ENCODE measurements around the gene CDH3. TPM values are rescaled to one million over a fixed set of nuclear protein-coding genes. Genes with fewer than 3 reads are reported as not detected.

Gene CDH3
- total RNA-seq, 1 donor from 2014 or later = 16.3 TPM

DNA sequence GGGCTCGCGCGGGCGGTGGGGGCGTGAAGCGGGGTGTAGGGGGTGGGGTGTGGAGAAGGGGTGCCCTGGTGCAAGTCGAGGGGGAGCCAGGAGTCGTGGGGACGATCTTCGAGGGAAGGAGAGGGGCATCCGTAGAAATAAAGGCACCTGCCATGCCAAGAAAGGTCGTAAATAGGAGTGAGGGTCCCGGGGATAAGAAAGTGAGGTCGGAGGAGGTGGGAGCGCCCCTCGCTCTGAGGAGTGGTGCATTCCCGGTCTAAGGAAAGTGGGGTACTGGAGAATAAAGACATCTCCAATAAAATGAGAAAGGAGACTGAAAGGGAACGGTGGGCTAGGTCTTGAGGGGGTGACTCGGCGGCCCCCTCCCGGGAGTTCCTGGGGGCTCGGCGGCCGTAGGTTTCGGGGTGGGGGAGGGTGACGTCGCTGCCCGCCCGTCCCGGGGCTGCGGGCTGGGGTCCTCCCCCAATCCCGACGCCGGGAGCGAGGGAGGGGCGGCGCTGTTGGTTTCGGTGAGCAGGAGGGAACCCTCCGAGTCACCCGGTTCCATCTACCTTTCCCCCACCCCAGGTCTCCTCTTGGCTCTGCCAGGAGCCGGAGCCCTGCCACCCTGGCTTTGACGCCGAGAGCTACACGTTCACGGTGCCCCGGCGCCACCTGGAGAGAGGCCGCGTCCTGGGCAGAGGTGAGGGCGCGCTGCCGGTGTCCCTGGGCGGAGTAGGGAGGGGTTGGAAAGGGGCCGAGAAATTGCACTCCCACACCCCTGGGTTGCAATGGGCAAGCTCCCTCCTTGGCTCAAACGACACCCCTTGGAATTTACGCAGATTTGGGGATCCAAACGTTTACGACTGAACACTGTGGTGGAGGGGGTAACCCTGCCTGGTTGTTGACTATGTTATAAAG, 92.9 kb downstream of the CDH3 start:
- no peak for DNase-seq

DNA sequence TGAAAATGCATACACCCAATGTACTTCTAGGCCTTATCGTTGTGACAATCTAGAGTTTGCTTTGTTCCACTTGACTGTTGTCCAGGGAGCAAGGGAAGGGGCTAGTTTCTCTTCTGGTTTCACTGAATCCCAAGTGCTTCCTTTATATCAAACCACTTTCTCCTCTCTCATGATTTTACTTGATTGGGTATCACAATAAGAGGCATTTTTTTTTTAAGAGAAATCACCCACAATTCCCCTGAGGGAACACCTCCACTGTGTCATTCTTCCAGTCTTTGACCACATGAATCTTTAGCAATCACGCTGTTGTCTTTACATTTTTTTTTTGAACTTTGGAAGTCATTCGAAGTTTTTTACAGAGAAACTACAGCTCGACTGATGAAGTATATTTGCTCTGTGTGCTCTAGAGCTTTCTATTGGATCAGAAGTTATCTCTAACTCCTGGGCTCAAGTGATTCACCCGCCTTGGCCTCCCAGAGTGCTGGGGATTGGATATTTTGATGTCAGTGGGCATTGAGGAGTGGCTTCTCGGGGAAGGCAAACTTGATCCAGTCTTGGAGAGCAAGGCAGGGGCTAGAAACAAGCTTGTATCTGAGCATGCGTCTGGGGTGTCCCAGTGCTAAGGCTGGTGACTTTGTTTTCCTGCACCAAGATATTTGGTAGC, 95.0 kb downstream of the CDH3 start:
- DNase-seq = no peak

DNA sequence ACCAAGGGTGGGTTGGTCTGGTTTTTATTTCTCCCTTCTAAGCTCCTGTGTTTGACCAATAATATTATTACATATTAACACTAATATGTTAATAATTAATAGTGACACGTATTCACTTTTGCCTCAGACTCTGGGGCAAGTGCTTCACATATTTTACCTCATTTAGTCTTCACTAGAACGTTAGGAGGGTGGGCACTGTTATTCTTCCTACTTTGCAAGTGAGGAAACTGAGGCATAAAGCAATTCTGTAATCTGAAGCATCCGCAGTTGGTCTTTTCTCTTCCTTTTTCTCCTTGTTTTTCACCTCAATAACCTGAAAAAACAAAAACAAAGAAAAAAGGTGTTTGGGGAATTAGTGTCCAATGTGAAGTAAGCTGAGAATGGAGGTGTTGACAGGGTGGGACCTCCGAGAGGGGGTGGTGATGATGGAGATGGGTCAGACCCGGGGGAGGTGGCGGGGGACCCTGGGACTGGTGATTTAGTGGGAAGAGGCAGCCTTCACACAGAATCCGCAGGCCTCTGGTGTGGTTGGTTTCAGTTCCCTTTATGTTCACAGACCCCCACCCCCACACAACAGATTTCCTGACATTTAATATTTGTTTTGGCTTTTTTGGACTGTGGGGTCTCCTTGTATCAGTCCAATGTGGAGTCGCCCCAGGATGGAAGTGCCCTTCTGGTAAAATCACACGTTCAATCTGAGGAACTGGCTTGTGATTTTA, 95.7 kb downstream of the CDH3 start:
- DNase-seq = no peak

DNA sequence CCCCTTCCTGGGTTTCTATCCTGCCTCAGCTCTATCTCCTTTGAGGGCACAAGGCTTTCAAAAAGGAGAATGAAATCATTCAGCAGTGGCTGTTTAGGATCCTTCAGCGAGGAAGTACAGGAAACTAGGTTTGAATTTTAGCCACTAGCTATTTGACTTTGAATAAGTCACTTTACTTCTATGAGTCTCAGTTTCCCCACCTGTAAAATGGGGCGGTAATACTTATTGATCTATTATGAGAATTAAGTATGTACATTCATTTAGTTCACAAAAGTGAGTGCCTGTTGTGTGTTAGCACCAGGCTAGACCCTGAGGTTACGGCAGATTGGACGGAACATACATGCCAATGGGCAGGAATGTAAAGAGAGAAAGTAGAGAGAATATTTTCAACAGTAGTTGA, 98.6 kb downstream of the CDH3 start:
- no peak for DNase-seq

DNA sequence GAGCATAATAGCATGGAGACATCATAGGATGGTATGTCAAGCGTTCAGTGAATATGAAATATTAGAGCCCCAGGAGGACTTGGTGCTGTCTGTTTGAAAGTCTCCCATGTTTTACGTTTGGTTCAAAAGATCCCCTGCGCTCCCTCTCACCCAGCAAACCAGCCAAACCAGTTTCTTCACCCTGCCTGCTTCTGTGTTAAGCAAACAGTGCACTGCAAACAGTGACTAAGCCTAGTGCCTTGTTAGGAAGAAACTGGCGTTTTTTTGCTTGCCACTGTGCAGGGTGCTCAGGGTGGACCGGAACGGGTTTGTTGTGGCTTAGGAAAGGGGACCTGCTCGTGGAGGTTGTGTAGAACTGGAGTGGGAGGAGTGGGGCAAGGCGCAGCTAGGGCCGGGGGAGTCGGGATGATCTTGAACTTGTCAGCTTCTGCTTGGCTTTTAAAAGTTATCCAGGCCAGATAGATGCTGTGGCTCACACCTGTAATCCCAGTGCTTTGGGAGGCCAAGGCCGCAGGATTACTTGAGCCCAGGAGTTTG, 99.7 kb downstream of the CDH3 start:
- DNase-seq = peak; percentile 71

DNA sequence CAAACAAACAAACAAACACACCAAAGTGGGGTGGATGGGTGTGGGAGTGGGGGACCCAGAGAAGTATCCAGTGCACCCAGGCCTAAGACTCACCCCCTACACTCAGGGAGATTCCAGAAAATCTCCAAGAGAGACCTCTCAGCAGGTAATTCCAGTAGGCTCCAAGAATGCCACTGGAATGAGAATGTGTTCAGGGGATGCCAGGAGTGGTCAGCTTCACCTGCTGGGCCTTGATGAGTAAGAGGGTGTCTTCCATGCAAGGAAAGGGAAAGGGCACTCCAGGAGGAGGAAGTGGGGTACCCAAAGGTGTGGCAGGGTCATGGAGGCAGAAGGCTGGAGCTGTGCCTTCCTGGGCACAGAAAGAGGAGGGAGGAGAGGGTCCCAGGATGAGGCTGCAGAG, 101.8 kb downstream of the CDH3 start:
- no peak for DNase-seq

DNA sequence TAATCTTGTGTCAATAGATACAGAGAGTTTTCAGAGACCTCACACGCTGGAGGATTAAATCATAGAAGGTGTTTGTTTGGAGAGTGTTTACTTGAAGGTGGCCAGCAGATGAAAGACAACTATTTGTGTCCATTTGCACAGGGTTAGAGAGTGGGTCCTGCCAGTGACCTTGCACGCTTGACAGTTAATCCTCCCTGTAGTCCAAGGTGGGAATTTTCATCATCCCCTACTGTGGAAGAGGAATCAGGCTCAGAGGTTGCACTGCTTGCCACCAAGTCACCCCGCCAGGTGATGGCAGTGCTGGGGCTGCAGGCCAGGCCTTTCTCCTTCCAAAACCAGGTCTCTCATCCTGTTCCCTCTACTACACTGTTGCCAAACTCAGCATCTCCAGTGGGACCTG, 104.3 kb downstream of the CDH3 start:
- DNase-seq = no peak

Small RNA genes lying within 50 kb of the gene (small RNA-seq; reads per million reads assigned to genes)
- gene HSPE1P5 (ENCODE audit: low replicate concordance) (not detected), gene RF01233 (ENCODE audit: low replicate concordance) (not detected), gene RNA5SP429 (ENCODE audit: low replicate concordance) (0.05 reads per million)

Other genes with a start within 250 kb of the CDH3 start
- gene SMPD3, start 196.8 kb upstream of the CDH3 start, total RNA-seq = 2.5 TPM
- 35.9 TPM for gene ZFP90, start 106.0 kb upstream of the CDH3 start, total RNA-seq
- gene CDH1, start 92.0 kb downstream of the CDH3 start, total RNA-seq = 34.3 TPM
- gene TANGO6, start 198.2 kb downstream of the CDH3 start, total RNA-seq = 13.4 TPM

Measured in tongue (tissue), 3 donors.